Measurements from ENCODE around the gene OR5M10.

DNA sequence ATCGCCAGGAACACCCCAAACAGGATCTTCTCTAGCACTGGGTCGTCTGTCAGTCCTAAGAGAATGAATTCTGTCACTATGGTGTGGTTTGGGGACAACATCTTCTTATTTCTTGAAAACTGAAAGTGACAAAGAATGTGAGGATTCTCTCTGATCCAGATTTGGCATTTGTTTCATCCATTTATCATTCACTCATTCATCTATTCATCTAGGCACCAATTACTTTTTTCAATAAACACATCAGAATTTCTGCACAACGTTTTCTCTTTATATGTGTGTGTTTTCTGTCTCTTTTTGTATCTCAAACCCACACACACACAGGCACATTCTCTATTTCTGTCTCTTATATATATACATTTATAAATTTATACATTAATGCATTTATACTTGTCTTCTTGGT is at the start of gene OR5M10:
- TF ChIP-seq GATA3 (IDR thresholded peaks at IDR 0.05; ENCODE audit: low read depth, low read length): no peak
- TF ChIP-seq GATA2 (IDR thresholded peaks at IDR 0.05; ENCODE audit: low read depth, low read length): no peak

Measured in SH-SY5Y (cell line).